ENCODE results near the gene MDH2.

DNA sequence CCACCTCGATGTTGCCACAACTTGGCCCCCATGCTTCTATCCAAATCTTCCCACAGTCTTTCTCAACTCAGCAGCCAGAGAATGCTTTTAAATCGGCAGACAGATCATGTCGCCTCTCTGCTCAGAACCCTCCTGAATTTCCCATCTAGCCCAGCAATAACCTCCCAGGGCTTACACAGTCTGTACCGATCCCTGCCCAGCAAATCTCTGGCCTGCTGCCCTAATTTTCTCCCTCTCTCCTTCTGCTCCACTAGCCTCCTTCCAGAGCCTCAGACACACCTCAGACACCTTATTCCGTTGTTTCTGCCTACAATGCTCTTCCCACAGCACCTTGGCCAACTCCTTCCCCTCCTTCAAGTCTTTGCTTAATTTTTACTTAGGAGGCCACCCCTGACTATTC is 32.3 kb downstream of the MDH2 start:
- TF ChIP-seq, protein P1, sequence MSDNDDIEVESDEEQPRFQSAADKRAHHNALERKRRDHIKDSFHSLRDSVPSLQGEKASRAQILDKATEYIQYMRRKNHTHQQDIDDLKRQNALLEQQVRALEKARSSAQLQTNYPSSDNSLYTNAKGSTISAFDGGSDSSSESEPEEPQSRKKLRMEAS (IDR thresholded peaks at IDR 0.05), result no peak
- TF ChIP-seq CTCF (IDR thresholded peaks at IDR 0.05; ENCODE audit: control extremely low read depth in 1 of 3, insufficient read depth in 1 of 3, low read depth in 1 of 3, low read length in 3 of 3), result no peak
- no peak for TF ChIP-seq POLR2AphosphoS5 (IDR thresholded peaks at IDR 0.05; ENCODE audit: low read depth, low read length)
- no peak for TF ChIP-seq JUND (IDR thresholded peaks at IDR 0.05; ENCODE audit: low read length)
- TF ChIP-seq SIRT6 (IDR thresholded peaks at IDR 0.05; ENCODE audit: low read length), result no peak
- no peak for TF ChIP-seq POLR2A (IDR thresholded peaks at IDR 0.05; ENCODE audit: control extremely low read depth in 1 of 2, low read depth in 2 of 2, low read length in 2 of 2)
- TF ChIP-seq EP300 (IDR thresholded peaks at IDR 0.05; ENCODE audit: borderline replicate concordance in 1 of 2, low read depth in 2 of 2, low read length in 2 of 2), result no peak
- TF ChIP-seq MAFK (IDR thresholded peaks at IDR 0.05; ENCODE audit: low read depth, low read length), result no peak
- no peak for TF ChIP-seq SP2 (IDR thresholded peaks at IDR 0.05; ENCODE audit: low read length)
- TF ChIP-seq EZH2 (IDR thresholded peaks at IDR 0.05; ENCODE audit: low read depth, low read length, severe bottlenecking), result no peak
- no peak for TF ChIP-seq TAF1 (IDR thresholded peaks at IDR 0.05; ENCODE audit: low read depth, low read length)
- TF ChIP-seq SUZ12 (IDR thresholded peaks at IDR 0.05; ENCODE audit: low read length), result no peak
- no peak for TF ChIP-seq TAF7 (optimal IDR thresholded peaks at IDR 0.05; ENCODE audit: borderline replicate concordance, low read depth, low read length)
